NCI-H187 treated with DMSO at 0.1 percent for 48 hours (cell line): ENCODE results near the gene KIF16B.
"Not testable (repeated sequence)": the region's sequence is repeated elsewhere in the genome, so short reads cannot be mapped to it uniquely, and the experiment has no call there.

Source experiments
- DNase-seq: peaks from one replicate; lab custom pipeline; 2025; lab: John Stamatoyannopoulos, UW

Gene KIF16B

GRCh38 chr20:16475225-16475624, 98.0 kb downstream of the KIF16B start:
- peak; percentile 43 for DNase-seq

GRCh38 chr20:16474363-16474762, 98.9 kb downstream of the KIF16B start:
- DNase-seq: no peak

GRCh38 chr20:16472045-16472872, 101.0 kb downstream of the KIF16B start:
- no peak for DNase-seq

GRCh38 chr20:16469395-16469905, 103.8 kb downstream of the KIF16B start:
- DNase-seq: no peak

GRCh38 chr20:16462711-16463110, 110.5 kb downstream of the KIF16B start:
- DNase-seq: no peak

GRCh38 chr20:16459019-16459700, 114.1 kb downstream of the KIF16B start:
- no peak for DNase-seq

GRCh38 chr20:16457514-16457913, 115.7 kb downstream of the KIF16B start:
- DNase-seq: no peak

- no peak for DNase-seq
Measured at GRCh38 chr20:16455324-16455723, 117.9 kb downstream of the KIF16B start.

GRCh38 chr20:16451982-16452381, 121.3 kb downstream of the KIF16B start:
- no peak for DNase-seq

- DNase-seq: no peak
Measured at GRCh38 chr20:16451001-16451400, 122.2 kb downstream of the KIF16B start.

GRCh38 chr20:16446991-16447390, 126.3 kb downstream of the KIF16B start:
- DNase-seq: no peak

- DNase-seq: no peak
Measured at GRCh38 chr20:16446246-16446645, 127.0 kb downstream of the KIF16B start.

- no peak for DNase-seq
Measured at GRCh38 chr20:16445482-16445881, 127.8 kb downstream of the KIF16B start.

- DNase-seq: no peak
Measured at GRCh38 chr20:16444057-16444777, 129.0 kb downstream of the KIF16B start.

- DNase-seq: no peak
Measured at GRCh38 chr20:16441546-16442164, 131.6 kb downstream of the KIF16B start.

- no peak for DNase-seq
Measured at GRCh38 chr20:16440686-16441085, 132.6 kb downstream of the KIF16B start.

- DNase-seq: not testable (repeated sequence)
Measured at GRCh38 chr20:16439540-16439939, 133.7 kb downstream of the KIF16B start.

- DNase-seq: no peak
Measured at GRCh38 chr20:16438100-16438499, 135.1 kb downstream of the KIF16B start.

- DNase-seq: no peak
Measured at GRCh38 chr20:16437387-16437996, 135.8 kb downstream of the KIF16B start.

- no peak for DNase-seq
Measured at GRCh38 chr20:16434062-16434664, 139.1 kb downstream of the KIF16B start.

GRCh38 chr20:16433293-16433580, 140.0 kb downstream of the KIF16B start:
- no peak for DNase-seq
